Left lung (tissue), 10 donors: Measurements from ENCODE around the gene NFASC. TPM values are rescaled to one million over a fixed set of nuclear protein-coding genes. Genes with fewer than 3 reads are reported as not detected.
A peak's percentile ranks its signal among the peaks of the same experiment; 100 is the strongest.

Experiments used
- ATAC-seq: fragments of 200-7000 bp; cut with Tn5 transposase; one replicate; pipeline ENCODE4 v1.9.1; 2020; ENCODE audit warnings: moderate library complexity
- DNase-seq, 4 donors: peaks; one replicate each; pipeline ENCODE4 v3.0.0-alpha.2; 2013 to 2020
- H3K27ac ChIP-seq, 2 donors: fragments of 200-600 bp; sonication (generic) in 1 of 2; one replicate each; pipeline versions ENCODE4 v1.5.0 to v1.8.0; 2020 to 2021
- H3K27me3 ChIP-seq, 2 donors: fragments of 200-600 bp; sonication (generic) in 1 of 2; one replicate each; pipeline versions ENCODE4 v1.5.0 to v1.8.0; 2020 to 2021
- H3K36me3 ChIP-seq, 2 donors: fragments of 200-600 bp; sonication (generic) in 1 of 2; one replicate each; pipeline versions ENCODE4 v1.5.0 to v1.8.0; 2020 to 2021
- H3K4me1 ChIP-seq, 2 donors: fragments of 200-600 bp; one replicate each; pipeline ENCODE4 v1.8.0; 2021
- H3K4me3 ChIP-seq, 2 donors: fragments of 200-600 bp; sonication (generic) in 1 of 2; one replicate each; pipeline versions ENCODE4 v1.5.0 to v1.8.0; 2020 to 2021; ENCODE audit warnings: mild to moderate bottlenecking in 1 of 2
- H3K9me3 ChIP-seq, 2 donors: fragments of 200-600 bp; sonication (generic) in 1 of 2; one replicate each; pipeline versions ENCODE4 v1.5.0 to v1.8.0; 2020 to 2021
- intact Hi-C, 2 donors: fragments of 100-400 bp; cut with DNase I; formaldehyde crosslinking; loops; one replicate each; pipeline versions ENCODE4 v1.11.2 to v1.14.2; 2022
- polyA plus RNA-seq, 6 donors: library from polyadenylated mRNA; unstranded; fragments of 120-200 nt; gene quantifications; one replicate each; pipeline ENCODE4 v1.2.1, GENCODE V29; 2013; ENCODE audit not compliant: insufficient read length in 6 of 6
- total RNA-seq, 2 donors: library from RNA; stranded (reverse); fragmentation: NEBNext Ultra II Directional; extraction: Animal tissue kit (Norgen Biotek cat#: 25700); gene quantifications; one replicate each; pipeline ENCODE4 v1.2.1, GENCODE V29; 2021
- TF ChIP-seq, protein P1 (sequence below), 2 donors: fragments of 200-600 bp; sonication (generic) in 1 of 2; IDR thresholded peaks; one replicate each; pipeline versions ENCODE4 v1.5.0 to v1.8.0; 2021; ENCODE audit warnings: antibody characterized with exemption in 2 of 2
- donor health status: DM: no; HTN: yes; CAD: no.
- donor health status: DM: no; HTN: no; CAD: no.

The NFASC gene
- total and polyA plus RNA-seq, 8 donors: 1.2 to 11.5 (median 2.0) TPM

DNA sequence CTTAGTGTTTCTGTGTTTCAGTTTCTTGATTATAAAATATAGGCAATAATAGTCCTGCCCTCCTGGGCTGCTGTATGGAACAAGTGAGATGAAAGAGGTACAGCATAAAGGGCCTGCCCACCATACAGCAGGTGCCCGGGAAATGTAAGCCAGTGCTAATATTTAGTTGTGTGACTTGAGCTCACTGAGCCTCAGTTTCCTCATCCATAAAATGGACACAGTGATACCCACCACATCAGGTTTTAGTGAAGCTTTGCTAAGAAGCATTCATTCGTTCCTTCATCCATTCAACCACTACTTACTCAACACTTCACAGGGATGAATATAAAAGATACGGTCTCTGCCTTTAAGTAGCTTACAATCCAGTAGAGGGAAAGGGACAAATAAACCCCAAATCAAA lies 192.2 kb downstream of the NFASC start:
- intact Hi-C loops: no loop called here
- H3K9me3 ChIP-seq: no peaks in the 10 kb centered on the region
- TF ChIP-seq, protein P1, sequence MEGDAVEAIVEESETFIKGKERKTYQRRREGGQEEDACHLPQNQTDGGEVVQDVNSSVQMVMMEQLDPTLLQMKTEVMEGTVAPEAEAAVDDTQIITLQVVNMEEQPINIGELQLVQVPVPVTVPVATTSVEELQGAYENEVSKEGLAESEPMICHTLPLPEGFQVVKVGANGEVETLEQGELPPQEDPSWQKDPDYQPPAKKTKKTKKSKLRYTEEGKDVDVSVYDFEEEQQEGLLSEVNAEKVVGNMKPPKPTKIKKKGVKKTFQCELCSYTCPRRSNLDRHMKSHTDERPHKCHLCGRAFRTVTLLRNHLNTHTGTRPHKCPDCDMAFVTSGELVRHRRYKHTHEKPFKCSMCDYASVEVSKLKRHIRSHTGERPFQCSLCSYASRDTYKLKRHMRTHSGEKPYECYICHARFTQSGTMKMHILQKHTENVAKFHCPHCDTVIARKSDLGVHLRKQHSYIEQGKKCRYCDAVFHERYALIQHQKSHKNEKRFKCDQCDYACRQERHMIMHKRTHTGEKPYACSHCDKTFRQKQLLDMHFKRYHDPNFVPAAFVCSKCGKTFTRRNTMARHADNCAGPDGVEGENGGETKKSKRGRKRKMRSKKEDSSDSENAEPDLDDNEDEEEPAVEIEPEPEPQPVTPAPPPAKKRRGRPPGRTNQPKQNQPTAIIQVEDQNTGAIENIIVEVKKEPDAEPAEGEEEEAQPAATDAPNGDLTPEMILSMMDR (IDR thresholded peaks at IDR 0.05): no peak
- H3K27ac ChIP-seq: no peak overlapping the region
- no peak for ATAC-seq
- H3K4me3 ChIP-seq: no peak overlapping the region
- no peak for DNase-seq
- no peaks in the 10 kb centered on the region for H3K36me3 ChIP-seq
- no peaks in the 10 kb centered on the region for H3K27me3 ChIP-seq
- H3K4me1 ChIP-seq: no peaks in the 10 kb centered on the region

DNA sequence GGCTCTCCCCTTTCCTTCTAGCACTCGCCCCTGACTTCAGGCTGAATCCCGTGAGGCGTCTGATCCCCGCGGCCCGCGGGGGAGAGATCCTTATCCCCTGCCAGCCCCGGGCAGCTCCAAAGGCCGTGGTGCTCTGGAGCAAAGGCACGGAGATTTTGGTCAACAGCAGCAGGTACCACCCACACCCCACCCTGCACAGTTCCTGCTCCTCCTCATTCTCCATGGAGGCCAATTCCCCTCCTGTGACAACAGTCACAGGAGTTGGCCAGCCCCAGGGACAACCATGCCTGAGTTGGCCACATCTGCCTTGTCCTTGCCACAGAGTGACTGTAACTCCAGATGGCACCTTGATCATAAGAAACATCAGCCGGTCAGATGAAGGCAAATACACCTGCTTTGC lies 193.6 kb downstream of the NFASC start:
- Histone ChIP-seq H3K27ac (no peak overlapping the region), H3K9me3 (no peaks in the 10 kb centered on the region), H3K4me1 (no peaks in the 10 kb centered on the region), H3K36me3 (no peaks in the 10 kb centered on the region), H3K27me3 (no peaks in the 10 kb centered on the region), H3K4me3 (no peak overlapping the region)
- peak in 1 of 4 donors; percentile 54 for DNase-seq
- TF ChIP-seq, protein P1 (IDR thresholded peaks at IDR 0.05): no peak
- intact Hi-C loops: no loop called here
- ATAC-seq: no peak

DNA sequence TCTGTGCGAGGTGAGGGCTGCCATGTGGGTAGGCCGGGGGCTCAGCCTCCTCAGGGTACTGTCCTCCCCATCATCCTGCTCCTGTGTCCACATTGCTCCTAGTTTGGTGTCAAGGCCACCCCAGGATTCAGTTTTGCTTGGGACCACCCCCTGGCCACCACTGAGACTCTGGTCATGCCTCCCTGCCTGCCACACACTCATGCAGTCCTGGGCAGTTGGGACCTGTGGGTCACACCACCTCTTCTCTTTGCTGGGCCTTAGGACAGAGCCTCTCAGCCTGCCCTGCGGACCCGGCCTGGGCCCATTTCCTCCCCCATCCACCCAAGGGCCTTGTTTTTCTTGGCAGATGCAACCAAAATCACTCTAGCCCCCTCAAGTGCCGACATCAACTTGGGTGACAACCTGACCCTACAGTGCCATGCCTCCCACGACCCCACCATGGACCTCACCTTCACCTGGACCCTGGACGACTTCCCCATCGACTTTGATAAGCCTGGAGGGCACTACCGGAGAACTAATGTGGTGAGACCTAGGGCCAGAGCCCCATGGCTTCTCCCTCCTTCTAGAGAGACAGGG lies 194.2 kb downstream of the NFASC start:
- H3K9me3 ChIP-seq: no peaks in the 10 kb centered on the region
- ATAC-seq (no peak), DNase-seq (no peak)
- no peak overlapping the region for H3K27ac ChIP-seq
- H3K36me3 ChIP-seq: no peaks in the 10 kb centered on the region
- intact Hi-C loops: no loop called here
- H3K4me1 ChIP-seq: no peaks in the 10 kb centered on the region
- H3K27me3 ChIP-seq: no peaks in the 10 kb centered on the region
- TF ChIP-seq, protein P1 (IDR thresholded peaks at IDR 0.05): no peak
- no peak overlapping the region for H3K4me3 ChIP-seq

DNA sequence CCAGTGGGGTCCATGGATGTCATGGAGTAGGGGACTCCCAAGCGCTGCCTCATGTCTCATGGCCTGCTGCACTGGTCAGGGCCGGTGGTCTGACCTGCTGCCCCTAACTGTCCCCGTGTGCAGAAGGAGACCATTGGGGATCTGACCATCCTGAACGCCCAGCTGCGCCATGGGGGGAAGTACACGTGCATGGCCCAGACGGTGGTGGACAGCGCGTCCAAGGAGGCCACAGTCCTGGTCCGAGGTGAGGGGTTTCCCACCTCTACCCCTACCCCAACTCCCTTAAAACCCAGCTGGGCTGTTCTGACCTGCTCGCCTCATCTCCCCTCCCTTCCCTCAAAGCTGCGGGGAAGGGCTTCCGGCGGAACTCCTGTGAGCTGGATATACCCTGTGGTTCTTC lies 195.0 kb downstream of the NFASC start:
- DNase-seq (peak in 1 of 4 donors; percentile 62), ATAC-seq (no peak)
- H3K36me3 ChIP-seq: no peaks in the 10 kb centered on the region
- H3K9me3 ChIP-seq: no peaks in the 10 kb centered on the region
- H3K27ac ChIP-seq: no peak overlapping the region
- H3K4me3 ChIP-seq: no peak overlapping the region
- intact Hi-C loops: no loop called here
- TF ChIP-seq, protein P1 (IDR thresholded peaks at IDR 0.05): no peak
- no peaks in the 10 kb centered on the region for H3K27me3 ChIP-seq
- no peaks in the 10 kb centered on the region for H3K4me1 ChIP-seq

DNA sequence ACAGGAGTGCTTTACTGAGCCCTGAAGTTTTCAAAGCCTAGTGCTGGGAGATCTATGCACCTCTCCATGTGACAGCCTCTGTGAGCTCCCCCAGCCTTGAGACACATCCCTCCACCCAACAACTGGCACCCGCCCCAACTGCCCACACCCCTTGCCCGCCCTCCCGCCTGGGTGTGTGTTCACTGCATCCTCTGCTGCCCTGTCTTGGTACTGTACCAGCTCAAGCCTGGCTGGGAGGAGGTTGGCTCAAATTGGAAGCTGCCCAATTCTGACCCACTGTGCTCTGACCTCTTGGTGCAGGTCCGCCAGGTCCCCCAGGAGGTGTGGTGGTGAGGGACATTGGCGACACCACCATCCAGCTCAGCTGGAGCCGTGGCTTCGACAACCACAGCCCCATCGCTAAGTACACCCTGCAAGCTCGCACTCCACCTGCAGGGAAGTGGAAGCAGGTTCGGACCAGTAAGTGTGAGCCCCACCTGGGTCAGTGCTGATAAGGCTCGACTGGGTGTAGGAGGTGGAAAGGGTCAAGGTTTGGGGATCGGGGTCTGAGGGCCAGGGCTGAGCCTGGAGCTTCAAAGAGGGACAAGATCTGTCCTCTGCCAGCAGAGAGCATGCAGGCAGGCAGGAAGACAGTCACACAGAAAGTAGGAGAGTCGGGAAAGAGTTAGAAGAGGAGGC lies 195.6 kb downstream of the NFASC start:
- peak in 1 of 4 donors; percentile 48 for DNase-seq
- no peaks in the 10 kb centered on the region for H3K36me3 ChIP-seq
- intact Hi-C loops: no loop called here
- H3K4me1 ChIP-seq: no peaks in the 10 kb centered on the region
- H3K27ac ChIP-seq: no peak overlapping the region
- no peaks in the 10 kb centered on the region for H3K27me3 ChIP-seq
- TF ChIP-seq, protein P1 (IDR thresholded peaks at IDR 0.05): no peak
- H3K9me3 ChIP-seq: no peaks in the 10 kb centered on the region
- no peak for ATAC-seq
- H3K4me3 ChIP-seq: no peak overlapping the region
